Loucy (cell line): Measurements from ENCODE around the gene PAGR1.

Source experiments
- H2AFZ ChIP-seq: fragments of 200-600 bp; sonication (generic); 2 replicates; pipeline ENCODE4 v1.6.0; 2016; ENCODE audit warnings: antibody characterized with exemption, mild to moderate bottlenecking, low read length, moderate library complexity
- H3F3A ChIP-seq: fragments of 200-600 bp; 2 replicates; pipeline ENCODE4 v1.6.0; 2016; ENCODE audit warnings: antibody characterized with exemption, low read depth, mild to moderate bottlenecking
- H3K27me3 ChIP-seq: fragments of 200-600 bp; sonication (generic); 2 replicates; pipeline ENCODE4 v1.6.1; 2014; ENCODE audit warnings: low read length, mild to moderate bottlenecking; ENCODE audit not compliant: insufficient read depth, poor library complexity, severe bottlenecking
- H3K36me3 ChIP-seq: fragments of 200-600 bp; sonication (generic); 2 replicates; pipeline ENCODE4 v1.6.1; 2016; ENCODE audit warnings: low read length; ENCODE audit not compliant: insufficient read depth
- H3K4me1 ChIP-seq: fragments of 200-600 bp; sonication (generic); 2 replicates; pipeline ENCODE4 v1.5.1; 2014; ENCODE audit warnings: low read length, mild to moderate bottlenecking; ENCODE audit not compliant: insufficient read depth, poor library complexity, severe bottlenecking
- H3K4me2 ChIP-seq: fragments of 200-600 bp; sonication (generic); 2 replicates; pipeline ENCODE4 v1.6.0; 2014; ENCODE audit warnings: antibody characterized with exemption, low read length, low read depth, mild to moderate bottlenecking; ENCODE audit not compliant: poor library complexity, severe bottlenecking
- H3K4me3 ChIP-seq: fragments of 200-600 bp; sonication (generic); 2 replicates; pipeline ENCODE4 v1.5.1; 2014; ENCODE audit warnings: low read length, mild to moderate bottlenecking, mixed read lengths; ENCODE audit not compliant: poor library complexity, severe bottlenecking
- H3K79me2 ChIP-seq: fragments of 200-600 bp; sonication (generic); 2 replicates; pipeline ENCODE4 v1.6.1; 2014; ENCODE audit warnings: low read length; ENCODE audit not compliant: insufficient read depth
- H3K9ac ChIP-seq: fragments of 200-600 bp; sonication (generic); 2 replicates; pipeline ENCODE4 v1.6.0; 2014; ENCODE audit warnings: mild to moderate bottlenecking, low read depth, low read length, moderate library complexity; ENCODE audit not compliant: poor library complexity, severe bottlenecking
- H3K9me2 ChIP-seq: fragments of 200-600 bp; sonication (generic); replicated peaks from 2 replicates; pipeline ENCODE4 v1.6.1; 2016; ENCODE audit warnings: low read depth, low read length, mixed read lengths
- H3K9me3 ChIP-seq: fragments of 200-600 bp; sonication (generic); 2 replicates; pipeline ENCODE4 v1.6.1; 2014; ENCODE audit warnings: mild to moderate bottlenecking, antibody characterized with exemption, low read length, low read depth; ENCODE audit not compliant: insufficient read depth
- H4K20me1 ChIP-seq: fragments of 200-600 bp; sonication (generic); 2 replicates; pipeline ENCODE4 v1.6.0; 2014; ENCODE audit warnings: antibody characterized with exemption, low read length, mild to moderate bottlenecking; ENCODE audit not compliant: insufficient read depth, poor library complexity, severe bottlenecking
- EZH2phosphoT487 ChIP-seq: fragments of 200-600 bp; IDR thresholded peaks from 2 replicates; pipeline ENCODE4 v1.6.1; 2018; ENCODE audit warnings: antibody characterized with exemption, mild to moderate bottlenecking, moderate library complexity, borderline replicate concordance
- TF ChIP-seq, protein P1 (sequence below): fragments of 200-600 bp; sonication (generic); conservative IDR thresholded peaks from 2 replicates; pipeline ENCODE4 v1.5.1; 2014; ENCODE audit warnings: mild to moderate bottlenecking, antibody characterized with exemption, low read length

Gene PAGR1

DNA sequence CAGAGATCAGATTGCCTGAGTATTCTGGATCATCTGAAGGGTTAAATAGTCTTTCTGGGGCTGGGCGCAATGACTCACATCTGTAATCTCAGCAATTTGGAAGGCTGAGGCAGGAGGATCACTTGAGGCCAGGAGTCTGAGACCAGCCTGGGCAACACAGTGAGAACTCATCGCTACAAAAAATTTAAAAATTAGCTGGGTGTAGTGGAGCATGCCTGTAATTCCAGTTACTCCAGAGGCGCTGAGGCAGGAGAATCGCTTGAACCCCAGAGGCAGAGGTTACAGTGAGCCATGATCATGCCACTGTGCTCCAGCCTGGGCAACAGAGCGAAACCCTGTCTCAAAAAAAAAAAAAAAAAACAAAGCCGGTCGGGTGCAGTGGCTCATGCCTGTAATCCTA lies 20.0 kb downstream of the PAGR1 start:
- Histone ChIP-seq H2AFZ (no peak overlapping the region), H3K9me3 (no peaks in the 10 kb centered on the region), H3K36me3 (no peaks in the 10 kb centered on the region), H4K20me1 (no peaks in the 10 kb centered on the region), H3K79me2 (no peaks in the 10 kb centered on the region), H3K9me2 (no peaks in the 10 kb centered on the region), H3K9ac (no peak overlapping the region), H3K27me3 (no peaks in the 10 kb centered on the region), H3F3A (no peaks in the 10 kb centered on the region), H3K4me2 (no peak overlapping the region), H3K4me1 (no peaks in the 10 kb centered on the region), H3K4me3 (no peak overlapping the region)
- TF ChIP-seq, protein P1, sequence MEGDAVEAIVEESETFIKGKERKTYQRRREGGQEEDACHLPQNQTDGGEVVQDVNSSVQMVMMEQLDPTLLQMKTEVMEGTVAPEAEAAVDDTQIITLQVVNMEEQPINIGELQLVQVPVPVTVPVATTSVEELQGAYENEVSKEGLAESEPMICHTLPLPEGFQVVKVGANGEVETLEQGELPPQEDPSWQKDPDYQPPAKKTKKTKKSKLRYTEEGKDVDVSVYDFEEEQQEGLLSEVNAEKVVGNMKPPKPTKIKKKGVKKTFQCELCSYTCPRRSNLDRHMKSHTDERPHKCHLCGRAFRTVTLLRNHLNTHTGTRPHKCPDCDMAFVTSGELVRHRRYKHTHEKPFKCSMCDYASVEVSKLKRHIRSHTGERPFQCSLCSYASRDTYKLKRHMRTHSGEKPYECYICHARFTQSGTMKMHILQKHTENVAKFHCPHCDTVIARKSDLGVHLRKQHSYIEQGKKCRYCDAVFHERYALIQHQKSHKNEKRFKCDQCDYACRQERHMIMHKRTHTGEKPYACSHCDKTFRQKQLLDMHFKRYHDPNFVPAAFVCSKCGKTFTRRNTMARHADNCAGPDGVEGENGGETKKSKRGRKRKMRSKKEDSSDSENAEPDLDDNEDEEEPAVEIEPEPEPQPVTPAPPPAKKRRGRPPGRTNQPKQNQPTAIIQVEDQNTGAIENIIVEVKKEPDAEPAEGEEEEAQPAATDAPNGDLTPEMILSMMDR = no peak
- TF ChIP-seq EZH2phosphoT487 = no peak

DNA sequence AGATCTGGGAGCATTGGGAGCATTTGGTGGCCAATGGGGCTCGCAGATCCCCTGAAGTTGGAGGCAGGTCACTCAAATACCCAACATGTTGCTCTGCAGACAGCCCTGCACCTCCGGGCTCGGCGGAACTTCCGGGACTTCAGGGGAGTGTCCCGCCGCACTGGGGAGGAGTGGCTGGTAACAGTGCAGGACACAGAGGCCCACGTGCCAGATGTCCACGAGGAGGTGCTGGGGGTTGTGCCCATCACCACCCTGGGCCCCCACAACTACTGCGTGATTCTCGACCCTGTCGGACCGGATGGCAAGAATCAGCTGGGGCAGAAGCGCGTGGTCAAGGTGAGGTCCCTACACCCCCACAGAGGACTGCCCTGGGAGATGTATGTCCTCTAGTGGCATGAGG lies 20.7 kb downstream of the PAGR1 start:
- Histone ChIP-seq H3K4me3 (no peak overlapping the region), H3F3A (no peaks in the 10 kb centered on the region), H3K9me2 (no peaks in the 10 kb centered on the region), H4K20me1 (no peaks in the 10 kb centered on the region), H3K36me3 (no peaks in the 10 kb centered on the region), H3K4me1 (no peaks in the 10 kb centered on the region), H3K27me3 (no peaks in the 10 kb centered on the region), H3K4me2 (no peak overlapping the region), H3K9ac (no peak overlapping the region), H2AFZ (no peak overlapping the region), H3K9me3 (no peaks in the 10 kb centered on the region), H3K79me2 (no peaks in the 10 kb centered on the region)
- no peak for TF ChIP-seq EZH2phosphoT487
- TF ChIP-seq, protein P1 = no peak

DNA sequence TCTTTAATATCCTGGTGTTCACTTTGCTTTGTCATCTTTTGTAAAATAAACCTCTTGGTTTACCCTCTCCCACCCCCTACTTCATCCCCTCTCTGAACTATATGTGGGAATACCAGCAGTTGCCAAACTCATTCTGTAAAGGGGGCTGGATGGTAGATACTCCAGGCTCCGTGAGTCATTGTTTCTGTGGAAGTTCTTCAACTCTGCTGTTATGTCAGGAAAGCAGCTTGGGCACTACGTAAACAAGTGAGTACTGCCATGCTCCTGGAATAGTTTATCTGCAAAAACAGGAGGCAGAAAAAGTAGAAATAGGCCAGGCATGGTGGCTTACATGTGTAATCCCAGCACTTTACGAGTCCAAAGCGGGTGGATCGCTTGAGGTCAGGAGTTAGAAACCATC lies 21.9 kb downstream of the PAGR1 start:
- H3K79me2 ChIP-seq = no peaks in the 10 kb centered on the region
- no peak for TF ChIP-seq EZH2phosphoT487
- TF ChIP-seq, protein P1 = no peak
- H3K9me3 ChIP-seq = no peaks in the 10 kb centered on the region
- no peak overlapping the region for H3K9ac ChIP-seq
- no peaks in the 10 kb centered on the region for H3K27me3 ChIP-seq
- H3K4me2 ChIP-seq = no peak overlapping the region
- no peaks in the 10 kb centered on the region for H3K9me2 ChIP-seq
- H3K4me1 ChIP-seq = no peaks in the 10 kb centered on the region
- H4K20me1 ChIP-seq = no peaks in the 10 kb centered on the region
- no peak overlapping the region for H2AFZ ChIP-seq
- no peaks in the 10 kb centered on the region for H3K36me3 ChIP-seq
- H3K4me3 ChIP-seq = no peak overlapping the region
- H3F3A ChIP-seq = no peaks in the 10 kb centered on the region
